ENCODE results near the gene MOB3C. TPM values are rescaled to one million over a fixed set of nuclear protein-coding genes. Genes with fewer than 3 reads are reported as not detected.

The MOB3C gene
- total RNA-seq, 1 donor from 2014 or later: 14.9 TPM

Other genes starting within 250 kb of the MOB3C start
- gene FAAH, start 222.5 kb downstream of the MOB3C start, total RNA-seq: 0.97 TPM
- not detected for gene DMBX1, start 127.0 kb downstream of the MOB3C start, total RNA-seq
- gene KNCN, start 65.2 kb downstream of the MOB3C start, total RNA-seq: not detected
- gene MKNK1, start 12.5 kb downstream of the MOB3C start, total RNA-seq: 38.2 TPM
- 190 TPM for gene ATPAF1, start 51.6 kb upstream of the MOB3C start, total RNA-seq
- 0.24 TPM for gene TEX38, start 55.0 kb upstream of the MOB3C start, total RNA-seq
- 53.7 TPM for gene EFCAB14, start 102.3 kb upstream of the MOB3C start, total RNA-seq
- gene CYP4B1, start 182.2 kb upstream of the MOB3C start, total RNA-seq: not detected

Data from cardiac septum (tissue), 1 donor.